Brain pericyte (primary cell): ENCODE measurements around the gene PAPOLG.

Experiments used
- DNase-seq: peaks from one replicate; pipeline ENCODE4 v3.0.0-alpha.2; 2012; ENCODE audit warnings: low read depth, low spot score

Gene PAPOLG

DNA sequence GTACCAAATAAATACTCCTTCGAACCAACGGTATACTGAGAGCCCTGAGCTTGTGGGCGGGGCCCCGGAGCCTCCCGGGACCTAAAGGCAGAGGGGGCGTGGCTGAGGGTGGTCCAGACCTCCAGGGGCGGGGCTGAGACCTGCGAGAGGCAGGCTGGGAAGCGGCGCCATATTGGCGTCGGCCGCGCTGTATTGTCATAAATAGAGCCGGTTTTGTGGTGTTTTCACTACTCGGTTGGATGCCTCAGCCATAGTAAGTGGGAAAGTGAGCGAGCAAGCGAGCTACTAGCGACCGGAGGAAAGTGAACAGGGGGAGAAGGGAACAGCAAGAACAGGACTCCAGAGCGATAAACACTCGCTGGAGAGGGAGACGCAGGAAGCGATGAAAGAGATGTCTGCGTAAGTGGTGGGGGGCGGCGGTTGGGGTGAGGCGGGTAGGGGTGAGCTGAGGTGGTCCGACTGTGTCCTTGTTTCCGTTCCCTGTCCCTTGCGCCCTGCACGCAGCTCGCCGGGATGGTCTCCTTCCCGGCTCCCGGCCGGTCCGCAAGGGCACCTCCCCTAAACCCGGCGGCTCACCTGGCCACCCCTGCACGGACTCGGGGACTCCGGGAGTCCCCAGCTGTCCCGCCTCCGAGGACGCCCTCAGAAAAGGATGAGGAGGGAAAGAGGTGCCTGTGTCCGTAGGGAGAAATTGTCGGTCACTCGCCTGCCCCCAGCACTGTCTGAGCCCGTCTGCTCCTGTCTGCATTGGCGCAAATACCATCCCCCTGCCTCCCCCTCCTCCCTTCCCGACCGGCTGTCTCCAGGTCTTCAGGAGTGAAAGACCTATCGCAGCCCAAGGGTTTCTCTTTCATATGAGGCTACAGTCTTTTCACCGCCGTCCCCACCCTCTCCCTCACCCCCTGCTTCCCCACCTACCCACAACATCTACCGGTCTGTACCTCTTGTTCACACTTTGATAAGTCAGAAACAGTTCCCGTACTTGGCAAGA is at the start of gene PAPOLG:
Gene PAPOLG, plus strand, starts transcription at position 172 of the 991 bp plus-strand sequence. Its CDS starts 211 bp downstream, at position 383.
- peak; percentile 72 for DNase-seq

DNA sequence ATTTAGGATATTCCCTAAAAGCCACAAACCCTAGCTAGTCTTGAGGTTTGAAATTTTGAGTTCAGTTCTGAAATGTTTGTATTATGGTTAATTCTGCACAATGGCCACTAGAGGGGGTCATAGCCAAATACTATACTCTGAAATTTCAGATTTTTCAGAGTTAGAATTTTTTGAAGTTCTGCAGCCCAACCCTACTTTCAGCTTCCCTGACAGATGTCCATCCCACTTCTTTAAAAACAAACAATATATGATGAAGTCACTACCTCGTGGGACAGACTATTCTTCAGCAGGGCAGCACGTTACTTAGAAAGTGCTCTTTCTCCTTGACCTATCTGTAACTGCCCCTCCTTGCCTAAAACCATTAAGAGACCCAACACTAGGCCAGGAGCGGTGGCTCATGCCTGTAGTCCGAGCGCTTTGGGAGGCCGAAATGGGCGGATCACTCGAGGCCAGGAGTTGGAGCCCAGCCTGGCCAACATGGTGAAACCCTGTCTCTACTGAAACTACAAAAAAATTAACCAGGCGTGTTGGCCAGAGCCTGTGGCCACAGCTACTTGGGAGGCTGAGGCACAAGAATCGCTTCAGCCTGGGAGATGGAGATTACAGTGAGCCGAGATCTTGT is 48.2 kb upstream of the PAPOLG start:
- no peak for DNase-seq

GRCh38 chr2:60708630-60709320 is 47.3 kb upstream of the PAPOLG start:
- DNase-seq, result no peak

- DNase-seq, result no peak
Measured at GRCh38 chr2:60710707-60711106, 45.4 kb upstream of the PAPOLG start.

DNA sequence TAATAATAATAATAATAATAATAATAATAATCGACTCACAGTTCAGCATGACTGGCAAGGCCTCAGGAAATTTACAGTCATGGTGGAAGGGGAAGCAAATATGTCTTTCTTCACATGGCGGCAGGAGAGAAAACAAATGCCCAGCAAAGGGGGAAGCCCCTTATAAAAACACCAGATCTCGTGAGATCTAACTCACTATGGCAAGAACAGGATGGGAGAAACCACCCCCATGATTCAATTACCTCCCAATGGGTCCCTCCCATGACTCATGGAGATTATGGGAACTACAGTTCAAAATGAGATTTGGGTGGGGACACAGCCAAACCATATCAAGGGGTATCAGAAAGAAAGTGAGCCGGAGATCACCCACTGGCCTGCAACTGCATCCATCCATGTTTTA is 40.5 kb upstream of the PAPOLG start:
- DNase-seq, result no peak

GRCh38 chr2:60717691-60718090 is 38.4 kb upstream of the PAPOLG start:
- DNase-seq, result no peak

DNA sequence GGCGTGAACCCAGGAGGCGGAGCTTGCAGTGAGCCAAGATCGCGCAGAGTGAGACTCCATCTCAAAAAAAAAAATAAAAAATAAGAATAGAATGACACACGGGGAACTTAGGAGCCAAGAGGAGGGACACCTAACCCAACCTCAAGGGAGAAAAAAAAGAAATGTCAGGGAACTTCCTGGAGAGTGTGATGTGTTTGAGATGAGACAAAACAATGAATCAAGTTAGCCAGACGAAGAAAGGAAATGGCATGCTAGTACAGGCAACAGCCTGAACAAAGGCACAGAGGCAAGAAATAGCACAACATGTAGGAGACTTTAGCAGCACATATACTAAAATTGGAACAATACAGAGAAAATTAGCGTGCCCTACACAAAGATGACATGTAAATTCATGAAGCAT is 36.7 kb upstream of the PAPOLG start:
- no peak for DNase-seq

GRCh38 chr2:60725466-60725865 is 30.6 kb upstream of the PAPOLG start:
- DNase-seq, result no peak

GRCh38 chr2:60728855-60729254 is 27.2 kb upstream of the PAPOLG start:
- DNase-seq, result no peak

DNA sequence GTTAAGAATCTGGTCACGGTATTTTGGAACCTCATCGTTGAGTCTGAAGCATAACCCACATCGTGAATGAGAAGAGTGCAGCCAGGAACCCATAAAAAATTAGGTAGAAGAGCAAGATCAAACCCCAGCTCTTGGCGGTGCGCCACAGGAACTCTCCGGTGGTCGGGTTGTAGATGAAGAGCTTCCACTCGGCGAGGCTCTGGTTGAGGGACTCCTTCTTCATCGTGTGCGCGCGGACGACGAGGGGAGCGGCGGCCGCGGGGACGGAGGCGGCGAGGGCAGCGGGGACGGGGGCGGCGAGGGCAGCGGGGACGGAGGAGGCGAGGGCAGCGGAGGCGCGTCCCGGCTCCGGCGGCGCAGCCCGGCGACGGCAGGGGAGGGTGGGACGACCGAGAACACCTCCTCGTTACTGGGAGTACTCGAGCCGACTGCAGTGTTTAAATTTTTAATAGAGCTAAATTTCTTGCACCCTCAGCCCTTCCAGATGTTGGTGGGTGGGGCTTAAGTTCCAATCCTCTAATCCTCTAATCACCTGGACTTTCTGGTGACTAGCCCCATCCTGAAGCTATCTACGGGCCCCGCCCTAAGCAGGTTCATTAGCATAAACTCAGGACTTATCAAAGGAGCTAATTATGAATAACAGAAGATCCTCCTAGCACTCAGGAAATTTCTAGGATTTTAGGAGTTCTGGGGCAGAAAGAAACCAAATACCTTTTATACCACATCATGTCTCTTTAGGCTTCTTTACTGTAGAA is 20.4 kb upstream of the PAPOLG start:
- DNase-seq, result no peak

- no peak for DNase-seq
Measured at GRCh38 chr2:60738679-60739078, 17.4 kb upstream of the PAPOLG start.

DNA sequence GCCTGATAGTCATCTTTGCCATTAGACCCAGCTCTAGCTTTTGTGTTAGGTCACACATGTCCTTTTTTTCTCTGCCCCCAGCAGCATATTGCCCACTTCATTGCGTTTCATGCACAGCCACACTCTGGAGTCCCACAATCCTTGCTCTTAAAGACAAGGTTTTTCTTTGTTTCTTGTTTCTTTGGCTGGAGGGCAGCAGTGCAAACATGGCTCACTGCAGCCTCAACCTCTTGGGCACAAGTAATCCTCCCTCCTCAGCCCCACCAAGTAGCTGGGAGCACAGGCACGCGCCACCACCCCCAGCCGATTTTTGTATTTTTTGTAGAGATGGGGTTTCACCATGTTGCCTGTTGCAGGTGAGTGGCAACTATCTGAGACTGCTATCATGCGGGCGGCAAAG is 16.9 kb upstream of the PAPOLG start:
- DNase-seq, result no peak

DNA sequence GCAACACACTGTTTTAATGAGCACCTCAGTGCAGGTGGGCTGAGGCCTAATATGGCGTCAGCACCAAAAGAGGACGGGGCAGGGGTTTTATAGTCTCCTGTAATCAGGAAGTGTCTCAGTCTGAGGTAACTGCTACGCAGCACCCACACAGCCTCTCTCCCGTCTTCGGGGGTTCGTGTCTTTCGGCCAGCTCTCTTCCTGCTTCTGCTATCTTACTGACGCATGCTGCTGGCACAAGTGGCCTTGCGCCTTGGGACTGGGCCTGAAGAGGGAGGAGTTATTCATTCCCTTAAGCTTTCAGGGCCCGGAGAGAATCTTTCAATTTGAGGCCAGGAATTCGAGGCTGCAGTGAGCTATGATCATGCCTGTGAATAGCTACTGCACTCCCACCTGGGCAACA is 14.5 kb upstream of the PAPOLG start:
- no peak for DNase-seq

GRCh38 chr2:60742419-60742818 is 13.6 kb upstream of the PAPOLG start:
- DNase-seq, result no peak

GRCh38 chr2:60745330-60745729 is 10.7 kb upstream of the PAPOLG start:
- DNase-seq, result no peak

- no peak for DNase-seq
Measured at GRCh38 chr2:60745761-60746160, 10.3 kb upstream of the PAPOLG start.

GRCh38 chr2:60746318-60746717 is 9.8 kb upstream of the PAPOLG start:
- DNase-seq, result no peak

DNA sequence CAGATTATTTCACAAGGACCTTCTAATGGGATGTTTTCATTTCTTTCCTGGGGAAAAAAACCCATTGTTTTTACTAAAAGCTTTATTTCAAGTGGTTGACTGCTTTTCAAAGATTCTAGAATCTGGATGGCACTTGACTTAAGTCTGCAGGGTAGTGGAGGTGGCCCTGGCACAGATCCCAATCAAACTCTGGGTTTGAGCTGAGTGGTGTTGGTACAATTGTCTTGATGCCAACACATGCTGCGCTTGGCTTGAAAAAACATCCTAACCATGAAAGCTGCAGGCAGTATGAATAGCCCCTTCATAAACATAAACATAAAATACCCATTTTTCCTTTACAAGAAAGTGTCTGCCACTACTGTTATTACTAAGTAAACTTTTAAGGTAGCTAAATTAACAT is 3.6 kb downstream of the PAPOLG start:
- no peak for DNase-seq

DNA sequence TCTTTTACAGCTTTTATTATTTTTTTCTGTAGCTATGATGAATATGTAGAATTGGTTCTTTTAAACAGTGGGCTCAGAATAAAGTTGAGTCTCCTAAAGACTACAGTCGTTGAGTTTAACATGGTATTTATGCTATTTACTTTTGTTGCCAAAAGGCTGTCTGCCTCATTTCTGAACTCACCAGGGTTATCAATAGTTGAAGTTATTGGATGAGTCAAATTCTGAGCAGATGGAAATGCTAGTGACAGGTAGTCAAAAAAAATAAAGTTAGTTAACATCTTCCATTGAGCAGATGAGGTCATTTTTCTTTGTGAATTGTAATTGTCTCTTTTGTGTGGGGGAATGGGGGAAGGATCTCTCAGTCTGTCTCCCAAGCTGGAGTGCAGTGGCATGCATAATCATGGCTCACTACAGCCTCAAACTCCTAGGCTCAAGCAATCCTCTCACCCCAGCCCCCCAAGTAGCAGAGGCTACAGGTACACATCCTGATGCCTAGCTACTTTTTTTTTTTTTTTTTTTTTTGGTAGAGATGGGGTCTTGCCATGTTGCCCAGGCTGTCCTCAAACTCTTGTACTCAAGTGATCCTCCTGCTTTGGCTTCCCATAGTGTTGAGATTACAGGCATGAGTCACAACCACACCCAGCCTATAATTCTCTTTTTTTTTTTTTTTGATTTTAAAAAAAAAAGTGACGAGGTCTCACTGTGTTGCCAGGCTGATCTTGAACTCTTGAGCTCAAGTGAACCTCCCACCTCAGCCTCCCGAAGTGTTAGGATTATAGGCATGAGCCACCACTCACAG is 8.9 kb downstream of the PAPOLG start:
- no peak for DNase-seq

- no peak for DNase-seq
Measured at GRCh38 chr2:60766283-60766682, 10.2 kb downstream of the PAPOLG start.

- DNase-seq, result no peak
Measured at GRCh38 chr2:60771508-60771907, 15.4 kb downstream of the PAPOLG start.
